Natural killer cell (primary cell): ENCODE data around the gene GAPDH. TPM values are rescaled to one million over a fixed set of nuclear protein-coding genes. Genes with fewer than 3 reads are reported as not detected.

ENCODE experiments used
- ATAC-seq, 3 donors: fragments of 150-1000 bp in 2 of 3; fragments of 200-7000 bp in 1 of 3; cut with Tn5 transposase; 1 replicate in 1 of 3; 2 replicates in 2 of 3; pipeline ENCODE4 v1.10.0; 2021; ENCODE audit warnings: mild to moderate bottlenecking in 2 of 3, moderate library complexity in 2 of 3
- DNase-seq, 2 donors: peaks; one replicate each; pipeline versions ENCODE4 v3.0.0 to v3.0.0-alpha.2; 2013 to 2021; ENCODE audit warnings: mixed read lengths in 1 of 2
- H3K27ac ChIP-seq: one replicate; pipeline ENCODE4 v1.5.1; 2013; ENCODE audit warnings: mild to moderate bottlenecking, low read length
- H3K27me3 ChIP-seq: one replicate; pipeline ENCODE4 v1.6.1; 2013; ENCODE audit warnings: low read length; ENCODE audit not compliant: control insufficient read depth, insufficient read depth
- H3K36me3 ChIP-seq: one replicate; pipeline ENCODE4 v1.6.1; 2013; ENCODE audit warnings: low read length; ENCODE audit not compliant: control insufficient read depth, insufficient read depth
- H3K4me1 ChIP-seq: one replicate; pipeline ENCODE4 v1.6.1; 2013; ENCODE audit warnings: low read length; ENCODE audit not compliant: control insufficient read depth, insufficient read depth
- H3K4me3 ChIP-seq: one replicate; pipeline ENCODE4 v1.5.1; 2013; ENCODE audit warnings: low read length
- H3K9me3 ChIP-seq: one replicate; pipeline ENCODE4 v1.6.1; 2013; ENCODE audit warnings: low read length; ENCODE audit not compliant: control insufficient read depth, insufficient read depth
- H3K27ac Mint-ChIP-seq, 2 donors: one replicate each; pipeline ENCODE4 v1.8.0; 2022; ENCODE audit warnings: mild to moderate bottlenecking in 2 of 2, mixed read lengths in 2 of 2, moderate library complexity in 1 of 2
- H3K27me3 Mint-ChIP-seq, 2 donors: one replicate each; pipeline ENCODE4 v1.8.0; 2022; ENCODE audit warnings: low read depth in 2 of 2, mixed read lengths in 2 of 2
- H3K36me3 Mint-ChIP-seq: one replicate; pipeline ENCODE4 v1.8.0; 2022; ENCODE audit warnings: mixed read lengths
- H3K4me1 Mint-ChIP-seq, 2 donors: one replicate each; pipeline ENCODE4 v1.8.0; 2022; ENCODE audit warnings: mixed read lengths in 2 of 2
- H3K4me3 Mint-ChIP-seq: one replicate; pipeline ENCODE4 v1.8.0; 2022; ENCODE audit warnings: mild to moderate bottlenecking, moderate library complexity, mixed read lengths
- H3K9me3 Mint-ChIP-seq, 2 donors: one replicate each; pipeline ENCODE4 v1.8.0; 2022; ENCODE audit warnings: mixed read lengths in 2 of 2
- CTCF ChIP-seq: fragments of 200-600 bp; IDR thresholded peaks from one replicate; pipeline ENCODE4 v1.8.0; 2022; ENCODE audit warnings: antibody characterized with exemption
- WGBS: methylation state at CpG from one replicate; pipeline ENCODE4 v1.1.7; 2013; ENCODE audit warnings: missing lambda C conversion rate; ENCODE audit not compliant: insufficient coverage; 5-methylcytosine and 5-hydroxymethylcytosine counted together
- intact Hi-C: fragments of 100-400 bp; cut with micrococcal nuclease; formaldehyde crosslinking; loops from one replicate; pipeline ENCODE4 v1.14.2; 2022
- total RNA-seq, 4 donors: library from RNA; stranded (reverse); fragments of 120-200 nt in 1 of 4; gene quantifications; one replicate each; pipeline versions ENCODE4 v1.2.3 to v1.2.4, GENCODE V29; 2013 to 2022

Gene GAPDH
- total RNA-seq, 3 donors from 2014 or later (not counting 1 experiment from before 2014, with no cell fraction given): 606 to 729 (median 642) TPM

- H3K4me1 Mint-ChIP-seq: peaks cover 5 to 14% of the 10 kb centered on the region in 2 donors
- H3K9me3 Mint-ChIP-seq: no peaks in the 10 kb centered on the region
- peaks cover 49% of the 10 kb centered on the region for H3K36me3 ChIP-seq
- no peak overlapping the region for H3K27ac Mint-ChIP-seq
- no peaks in the 10 kb centered on the region for H3K36me3 Mint-ChIP-seq
- TF ChIP-seq CTCF: no peak
- DNase-seq: no peak
- 98% methylated on average over 10 of the region's 10 CpGs for WGBS
- H3K4me3 ChIP-seq: no peak overlapping the region
- no peaks in the 10 kb centered on the region for H3K27me3 ChIP-seq
- no peak overlapping the region for H3K27ac ChIP-seq
- no peaks in the 10 kb centered on the region for H3K27me3 Mint-ChIP-seq
- intact Hi-C loops: no loop called here
- H3K9me3 ChIP-seq: no peaks in the 10 kb centered on the region
- no peak overlapping the region for H3K4me3 Mint-ChIP-seq
- H3K4me1 ChIP-seq: peaks cover 10% of the 10 kb centered on the region
- ATAC-seq: no peak
These were observed 11.7 kb downstream of the GAPDH start for GRCh38 chr12:6546016-6546415.

- H3K36me3 Mint-ChIP-seq: no peaks in the 10 kb centered on the region
- H3K9me3 Mint-ChIP-seq: no peaks in the 10 kb centered on the region
- peaks cover 20 to 28% of the 10 kb centered on the region in 2 donors for H3K4me1 Mint-ChIP-seq
- intact Hi-C loops: no loop called here
- no peak for TF ChIP-seq CTCF
- no peak overlapping the region for H3K27ac ChIP-seq
- 100% methylated on average over 1 of the region's 1 CpG for WGBS
- DNase-seq (no peak), ATAC-seq (no peak)
- H3K27ac Mint-ChIP-seq: peak overlapping the region in 1 of 2 donors; percentile 29
- peaks cover 55% of the 10 kb centered on the region for H3K36me3 ChIP-seq
- H3K4me3 Mint-ChIP-seq: no peak overlapping the region
- no peaks in the 10 kb centered on the region for H3K27me3 Mint-ChIP-seq
- H3K9me3 ChIP-seq: no peaks in the 10 kb centered on the region
- no peaks in the 10 kb centered on the region for H3K27me3 ChIP-seq
- H3K4me1 ChIP-seq: peaks cover 21% of the 10 kb centered on the region
- no peak overlapping the region for H3K4me3 ChIP-seq
These were observed 13.2 kb downstream of the GAPDH start for GRCh38 chr12:6547566-6547965.

GRCh38 chr12:6547987-6548386, 13.7 kb downstream of the GAPDH start:
- peaks cover 23% of the 10 kb centered on the region for H3K4me1 ChIP-seq
- Mint-ChIP-seq H3K27me3 (no peaks in the 10 kb centered on the region), H3K4me3 (no peak overlapping the region), H3K36me3 (no peaks in the 10 kb centered on the region), H3K9me3 (no peaks in the 10 kb centered on the region), H3K4me1 (peaks cover 24 to 32% of the 10 kb centered on the region in 2 donors), H3K27ac (peak overlapping the region in 1 of 2 donors; percentile 29)
- ATAC-seq: no peak
- no peaks in the 10 kb centered on the region for H3K27me3 ChIP-seq
- no peak for DNase-seq
- no peak overlapping the region for H3K4me3 ChIP-seq
- no peak overlapping the region for H3K27ac ChIP-seq
- WGBS: 96% methylated on average over 9 of the region's 9 CpGs
- TF ChIP-seq CTCF: no peak
- H3K36me3 ChIP-seq: peaks cover 55% of the 10 kb centered on the region
- intact Hi-C loops: no loop called here
- H3K9me3 ChIP-seq: no peaks in the 10 kb centered on the region

GRCh38 chr12:6548556-6548955, 14.2 kb downstream of the GAPDH start:
- intact Hi-C loops: no loop called here
- no peak for TF ChIP-seq CTCF
- Histone ChIP-seq H3K36me3 (peaks cover 55% of the 10 kb centered on the region), H3K4me1 (peaks cover 28% of the 10 kb centered on the region), H3K4me3 (no peak overlapping the region), H3K27me3 (no peaks in the 10 kb centered on the region), H3K9me3 (no peaks in the 10 kb centered on the region), H3K27ac (no peak overlapping the region)
- Mint-ChIP-seq H3K4me1 (peaks cover 29 to 37% of the 10 kb centered on the region in 2 donors), H3K9me3 (no peaks in the 10 kb centered on the region), H3K36me3 (no peaks in the 10 kb centered on the region), H3K27ac (no peak overlapping the region), H3K27me3 (no peaks in the 10 kb centered on the region), H3K4me3 (no peak overlapping the region)
- WGBS: 96% methylated on average over 26 of the region's 26 CpGs
- no peak for ATAC-seq
- no peak for DNase-seq
